NCI-H1436 treated with DMSO at 0.1 percent for 48 hours (cell line): ENCODE measurements around the gene SEPHS1.
"Not testable (repeated sequence)": the region's sequence is repeated elsewhere in the genome, so short reads cannot be mapped to it uniquely, and the experiment has no call there.

Experiments used
- DNase-seq: peaks from one replicate; lab custom pipeline; 2025; lab: John Stamatoyannopoulos, UW

Gene SEPHS1

GRCh38 chr10:13282348-13282747 is 65.7 kb downstream of the SEPHS1 start:
- DNase-seq, result not testable (repeated sequence)

- no peak for DNase-seq
These were observed 71.2 kb downstream of the SEPHS1 start for GRCh38 chr10:13276749-13277365.

GRCh38 chr10:13276146-13276545 is 71.9 kb downstream of the SEPHS1 start:
- not testable (repeated sequence) for DNase-seq

GRCh38 chr10:13272164-13272571 is 75.9 kb downstream of the SEPHS1 start:
- DNase-seq, result no peak

- DNase-seq, result no peak
These were observed 76.4 kb downstream of the SEPHS1 start for GRCh38 chr10:13271552-13272163.

- no peak for DNase-seq
These were observed 77.1 kb downstream of the SEPHS1 start for GRCh38 chr10:13270877-13271551.

DNA sequence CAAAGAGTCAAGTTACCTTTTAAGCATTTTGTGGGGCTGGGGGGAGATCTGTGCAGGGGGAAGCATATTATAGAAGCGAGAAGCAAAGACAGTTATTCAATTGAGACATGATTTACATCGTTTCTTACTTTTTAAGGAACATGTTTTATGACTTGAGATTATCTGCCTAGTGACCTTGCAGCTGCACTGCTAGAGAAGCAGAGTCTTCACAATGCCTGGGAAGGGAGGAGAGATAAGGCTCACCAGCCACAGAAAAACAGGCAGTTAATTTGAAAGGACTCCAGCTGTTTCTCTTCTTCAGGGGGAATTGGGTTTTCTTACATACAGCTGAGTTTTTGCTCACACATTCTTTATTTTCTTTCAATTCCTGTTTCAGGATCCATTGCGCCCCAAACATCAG is 79.3 kb downstream of the SEPHS1 start:
- no peak for DNase-seq

DNA sequence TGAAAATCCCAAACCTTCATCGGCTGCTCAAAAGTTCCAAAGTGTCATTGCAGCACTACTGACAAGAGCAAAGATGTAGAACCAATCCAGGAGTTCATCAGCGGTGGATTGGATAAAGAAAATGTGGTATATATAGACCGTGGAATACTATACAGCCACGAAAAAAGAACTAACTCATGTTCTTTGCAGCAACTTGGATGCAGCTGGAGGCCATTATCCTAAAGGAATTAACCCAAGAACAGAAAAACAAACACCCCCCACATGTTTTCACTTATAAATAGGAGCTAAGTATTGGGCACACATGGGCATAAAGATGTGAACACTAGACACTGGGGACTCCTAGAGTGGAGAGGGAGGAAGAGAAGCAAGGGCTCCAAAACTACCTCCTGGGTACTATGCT is 79.8 kb downstream of the SEPHS1 start:
- no peak for DNase-seq
